Peyer's patch (tissue), 4 donors: ENCODE data around the gene OR51E2.

Source experiments
- POLR2A ChIP-seq, 2 donors: fragments of 450-650 bp; IDR thresholded peaks; one replicate each; pipeline ENCODE4 v1.5.1; 2017; ENCODE audit warnings: antibody characterized with exemption in 2 of 2, mild to moderate bottlenecking in 2 of 2, moderate library complexity in 2 of 2
- TF ChIP-seq, protein P1 (sequence below), 6 experiments: fragments of 450-650 bp in 4 of 6; fragments of 200-600 bp in 2 of 6; sonication (generic) in 1 of 6; IDR thresholded peaks; one replicate each; pipeline ENCODE4 v1.5.1; 2017 to 2019; ENCODE audit warnings: antibody characterized with exemption in 6 of 6, mild to moderate bottlenecking in 3 of 6, moderate library complexity in 1 of 6

DNA sequence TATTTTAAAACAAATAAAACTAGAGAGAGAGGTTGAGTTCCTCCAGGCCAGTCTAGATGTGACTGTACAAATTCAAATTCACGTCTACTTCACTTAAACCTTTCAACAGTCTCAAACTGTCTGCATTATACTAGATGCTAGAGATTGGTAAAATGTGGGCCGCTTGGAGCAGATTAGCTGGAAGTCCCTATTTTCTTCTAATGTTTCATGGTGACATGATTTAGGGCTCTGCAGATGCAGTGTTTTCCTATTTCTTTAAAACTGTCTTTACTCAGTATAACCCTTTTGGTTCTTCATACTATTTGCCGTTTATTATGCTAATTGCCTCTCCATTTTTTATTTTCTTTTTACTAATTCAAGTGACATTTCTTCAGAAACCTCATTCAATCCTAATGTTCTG, 33.5 kb downstream of the OR51E2 start:
- no peak for TF ChIP-seq POLR2A (IDR thresholded peaks at IDR 0.05)
- TF ChIP-seq, protein P1, sequence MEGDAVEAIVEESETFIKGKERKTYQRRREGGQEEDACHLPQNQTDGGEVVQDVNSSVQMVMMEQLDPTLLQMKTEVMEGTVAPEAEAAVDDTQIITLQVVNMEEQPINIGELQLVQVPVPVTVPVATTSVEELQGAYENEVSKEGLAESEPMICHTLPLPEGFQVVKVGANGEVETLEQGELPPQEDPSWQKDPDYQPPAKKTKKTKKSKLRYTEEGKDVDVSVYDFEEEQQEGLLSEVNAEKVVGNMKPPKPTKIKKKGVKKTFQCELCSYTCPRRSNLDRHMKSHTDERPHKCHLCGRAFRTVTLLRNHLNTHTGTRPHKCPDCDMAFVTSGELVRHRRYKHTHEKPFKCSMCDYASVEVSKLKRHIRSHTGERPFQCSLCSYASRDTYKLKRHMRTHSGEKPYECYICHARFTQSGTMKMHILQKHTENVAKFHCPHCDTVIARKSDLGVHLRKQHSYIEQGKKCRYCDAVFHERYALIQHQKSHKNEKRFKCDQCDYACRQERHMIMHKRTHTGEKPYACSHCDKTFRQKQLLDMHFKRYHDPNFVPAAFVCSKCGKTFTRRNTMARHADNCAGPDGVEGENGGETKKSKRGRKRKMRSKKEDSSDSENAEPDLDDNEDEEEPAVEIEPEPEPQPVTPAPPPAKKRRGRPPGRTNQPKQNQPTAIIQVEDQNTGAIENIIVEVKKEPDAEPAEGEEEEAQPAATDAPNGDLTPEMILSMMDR (IDR thresholded peaks at IDR 0.05) = no peak
